HL-60 (cell line): ENCODE measurements around the gene PPY.

ENCODE experiments used
- CTCF ChIP-seq: IDR thresholded peaks from one replicate; pipeline ENCODE4 v1.5.1; 2011; ENCODE audit warnings: low read length, control low read depth, inconsistent platforms; ENCODE audit not compliant: insufficient read depth
- GABPA ChIP-seq: IDR thresholded peaks from 2 replicates; pipeline ENCODE4 v1.6.1; 2012; ENCODE audit warnings: low read depth
- POLR2AphosphoS5 ChIP-seq: IDR thresholded peaks from 2 replicates; pipeline ENCODE4 v1.6.1; 2012; ENCODE audit warnings: low read depth
- REST ChIP-seq: IDR thresholded peaks from 2 replicates; pipeline ENCODE4 v1.6.1; 2012; ENCODE audit warnings: low read depth; ENCODE audit not compliant: insufficient replicate concordance

- TF ChIP-seq CTCF (no peak), REST (no peak), GABPA (no peak), POLR2AphosphoS5 (no peak)
Observed at GRCh38 chr17:43924558-43924957, 17.7 kb downstream of the PPY start.
